Stomach (tissue), 9 donors: Measurements from ENCODE around the gene PALM2AKAP2. TPM values are rescaled to one million over a fixed set of nuclear protein-coding genes. Genes with fewer than 3 reads are reported as not detected.
A peak's percentile ranks its signal among the peaks of the same experiment; 100 is the strongest.

ENCODE experiments used
- DNase-seq, 2 donors: peaks; one replicate each; pipeline versions ENCODE4 v3.0.0 to v3.0.0-alpha.2; 2013 to 2019
- H3K27ac ChIP-seq, 5 donors: fragments of 200-600 bp in 4 of 5; sonication (generic) in 4 of 5; one replicate each; pipeline ENCODE4 v1.5.1; 2013 to 2019; ENCODE audit warnings: mild to moderate bottlenecking in 1 of 5, moderate library complexity in 1 of 5
- H3K27me3 ChIP-seq, 3 donors: fragments of 200-600 bp; sonication (generic); one replicate each; pipeline ENCODE4 v1.5.1; 2017 to 2019; ENCODE audit warnings: mixed run types in 1 of 3
- H3K36me3 ChIP-seq, 4 donors: fragments of 200-600 bp; sonication (generic); 1 replicate in 3 of 4; 2 replicates in 1 of 4; pipeline ENCODE4 v1.5.1; 2016 to 2019
- H3K4me1 ChIP-seq, 4 donors: fragments of 200-600 bp; sonication (generic); one replicate each; pipeline ENCODE4 v1.5.1; 2016 to 2019
- H3K4me3 ChIP-seq, 4 donors: fragments of 200-600 bp; sonication (generic) in 3 of 4; one replicate each; pipeline ENCODE4 v1.5.1; 2016 to 2019; ENCODE audit warnings: mild to moderate bottlenecking in 1 of 4
- H3K9me3 ChIP-seq, 4 donors: fragments of 200-600 bp; sonication (generic); one replicate each; pipeline ENCODE4 v1.5.1; 2016 to 2019
- CTCF ChIP-seq, 7 experiments: fragments of 450-650 bp in 4 of 7; fragments of 200-600 bp in 3 of 7; sonication (generic) in 3 of 7; IDR thresholded peaks; one replicate each; pipeline ENCODE4 v1.5.1; 2016 to 2019; ENCODE audit warnings: antibody characterized with exemption in 7 of 7, control low read depth in 2 of 7, mild to moderate bottlenecking in 1 of 7
- EP300 ChIP-seq: sonication (generic); formaldehyde crosslinking; IDR thresholded peaks from one replicate; pipeline ENCODE4 v1.6.1; 2017; ENCODE audit warnings: antibody characterized with exemption
- POLR2A ChIP-seq, 4 donors: fragments of 450-650 bp; IDR thresholded peaks; one replicate each; pipeline ENCODE4 v1.6.1; 2016; ENCODE audit warnings: antibody characterized with exemption in 4 of 4, control low read depth in 2 of 4, mild to moderate bottlenecking in 1 of 4, moderate library complexity in 1 of 4
- POLR2AphosphoS5 ChIP-seq, 3 donors: sonication (generic); formaldehyde crosslinking; IDR thresholded peaks; one replicate each; pipeline ENCODE4 v1.6.1; 2016; ENCODE audit warnings: antibody characterized with exemption in 3 of 3
- WGBS, 5 donors: extraction: QIAGEN DNeasy Blood & Tissue Kit in 3 of 5; methylation state at CpG; one replicate each; pipeline versions ENCODE4 v1.1.5 to v1.1.7; 2013 to 2018; 5-methylcytosine and 5-hydroxymethylcytosine counted together
- intact Hi-C: fragments of 100-400 bp; cut with DNase I; formaldehyde crosslinking; loops from one replicate; pipeline ENCODE4 v1.15.1; 2023; ENCODE audit warnings: low total_unique reads
- polyA plus RNA-seq, 3 donors: library from polyadenylated mRNA; stranded (reverse); fragments of 200-250 nt; gene quantifications; one replicate each; pipeline ENCODE4 v1.2.3, GENCODE V29; 2013
- total RNA-seq, 5 donors: library from RNA; depleted of rRNA; stranded (reverse); fragments of >200 nt; gene quantifications; one replicate each; pipeline versions ENCODE4 v1.1.0 to v1.2.3, GENCODE V29; 2014 to 2016
- donor health status: healthy with polysubstance abuse.
- donor health status: Bipolar disorder and iron deficiency.
- donor health status: healthy.

Gene PALM2AKAP2
- total and polyA plus RNA-seq, 8 donors = 0.05 to 6.2 (median 1.3) TPM; not detected in 3

- H3K36me3 ChIP-seq = no peaks in the 10 kb centered on the region
- H3K4me3 ChIP-seq = no peak overlapping the region
- TF ChIP-seq CTCF (IDR thresholded peaks at IDR 0.05) = no peak
- no peak for TF ChIP-seq POLR2AphosphoS5 (IDR thresholded peaks at IDR 0.05)
- TF ChIP-seq EP300 = no peak
- TF ChIP-seq POLR2A (IDR thresholded peaks at IDR 0.05) = no peak
- H3K27me3 ChIP-seq = no peaks in the 10 kb centered on the region
- intact Hi-C loops = no loop called here
- H3K27ac ChIP-seq = no peak overlapping the region
- WGBS, 5 donors = 79 to 92% (median 89%) methylated on average over 3 of the region's 3 CpGs
- no peak for DNase-seq
- no peaks in the 10 kb centered on the region for H3K4me1 ChIP-seq
- H3K9me3 ChIP-seq = no peaks in the 10 kb centered on the region
Measured at GRCh38 chr9:109797006-109797405, 17.0 kb downstream of the PALM2AKAP2 start.

- DNase-seq = no peak
- Histone ChIP-seq H3K27me3 (no peaks in the 10 kb centered on the region), H3K36me3 (no peaks in the 10 kb centered on the region), H3K9me3 (no peaks in the 10 kb centered on the region), H3K4me1 (no peaks in the 10 kb centered on the region), H3K4me3 (no peak overlapping the region), H3K27ac (no peak overlapping the region)
- TF ChIP-seq EP300 = no peak
- no peak for TF ChIP-seq CTCF (IDR thresholded peaks at IDR 0.05)
- TF ChIP-seq POLR2A (IDR thresholded peaks at IDR 0.05) = no peak
- no peak for TF ChIP-seq POLR2AphosphoS5 (IDR thresholded peaks at IDR 0.05)
- intact Hi-C loops = no loop called here
- whole genome bisulfite sequencing, 5 donors = 94 to 99% (median 96%) methylated on average over 5 of the region's 5 CpGs
Measured at GRCh38 chr9:109797509-109797908, 17.5 kb downstream of the PALM2AKAP2 start.

DNA sequence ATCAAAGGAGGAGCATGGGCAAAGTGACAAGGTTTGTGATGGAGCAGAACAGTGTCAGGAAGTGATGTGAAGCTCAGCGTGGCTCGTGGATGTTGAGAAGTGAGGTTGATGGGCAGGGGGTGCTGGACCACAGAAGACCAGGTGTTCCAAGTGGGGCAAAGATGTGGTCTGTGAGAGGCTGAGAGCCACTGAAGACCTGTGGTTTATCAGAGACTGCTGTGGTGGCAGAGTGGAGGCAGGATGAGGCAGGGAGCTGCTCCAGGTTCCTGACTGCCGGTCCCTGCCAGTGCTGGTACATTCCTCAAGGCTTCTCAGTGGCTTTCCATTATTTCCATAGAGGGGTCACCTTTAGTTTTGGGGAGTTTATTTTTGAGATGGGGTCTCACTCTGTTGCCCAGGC lies 19.1 kb downstream of the PALM2AKAP2 start:
- H3K27me3 ChIP-seq = no peaks in the 10 kb centered on the region
- H3K9me3 ChIP-seq = no peaks in the 10 kb centered on the region
- peak overlapping the region in 2 of 5 donors; percentile 14 to 34 for H3K27ac ChIP-seq
- no peak for TF ChIP-seq EP300
- no peak for TF ChIP-seq POLR2AphosphoS5 (IDR thresholded peaks at IDR 0.05)
- TF ChIP-seq CTCF (IDR thresholded peaks at IDR 0.05) = no peak
- TF ChIP-seq POLR2A (IDR thresholded peaks at IDR 0.05) = no peak
- no peaks in the 10 kb centered on the region for H3K4me1 ChIP-seq
- intact Hi-C loops = no loop called here
- H3K36me3 ChIP-seq = no peaks in the 10 kb centered on the region
- no peak overlapping the region for H3K4me3 ChIP-seq
- 84 to 92% (median 89%) methylated on average over 3 of the region's 3 CpGs for WGBS, 5 donors
- DNase-seq = no peak

DNA sequence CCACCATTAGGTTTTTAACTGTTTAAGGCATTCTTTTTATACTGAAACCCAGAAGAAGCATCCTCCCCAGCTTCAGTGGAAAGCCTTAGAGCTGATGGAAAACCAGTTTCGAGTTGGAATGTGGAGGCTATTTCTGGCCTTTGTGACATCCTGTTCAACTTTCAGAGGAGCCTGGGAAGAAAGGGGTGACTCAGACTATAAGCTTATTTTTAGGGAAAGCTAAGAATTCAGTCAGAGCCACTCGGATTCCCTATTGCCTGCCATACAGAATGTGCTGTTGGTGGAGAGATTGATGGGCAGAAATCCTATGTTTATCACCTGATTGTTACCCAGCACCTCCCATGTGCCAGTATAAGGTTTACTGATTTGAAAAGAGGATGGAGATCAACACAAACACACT lies 19.8 kb downstream of the PALM2AKAP2 start:
- Histone ChIP-seq H3K9me3 (no peaks in the 10 kb centered on the region), H3K4me1 (no peaks in the 10 kb centered on the region), H3K27me3 (no peaks in the 10 kb centered on the region), H3K36me3 (no peaks in the 10 kb centered on the region), H3K27ac (peak overlapping the region in 2 of 5 donors; percentile 14 to 34), H3K4me3 (no peak overlapping the region)
- intact Hi-C loops = no loop called here
- 16 to 50% (median 44%) methylated on average over 2 of the region's 2 CpGs for WGBS, 5 donors
- no peak for TF ChIP-seq CTCF (IDR thresholded peaks at IDR 0.05)
- TF ChIP-seq POLR2AphosphoS5 (IDR thresholded peaks at IDR 0.05) = peak in 1 of 3 donors; percentile 10
- no peak for DNase-seq
